ENCODE measurements around the gene CCDC40.

GRCh38 chr17:80124351-80124981 lies 88.0 kb downstream of the CCDC40 start:
- peak in 1 of 3 donors; percentile 22 for TF ChIP-seq CTCF (IDR thresholded peaks at IDR 0.05)
- TF ChIP-seq POLR2A (IDR thresholded peaks at IDR 0.05) = no peak
